H1 (cell line): ENCODE measurements around the gene UPF2. TPM values are rescaled to one million over a fixed set of nuclear protein-coding genes. Genes with fewer than 3 reads are reported as not detected.

Experiments
- CTCF ChIA-PET: fragments of 300-600 bp; sonication (Branson Sonifier 250); formaldehyde crosslinking; loops from one replicate; lab custom pipeline; 2021; ENCODE audit not compliant: partially characterized antibody; lab: Charles Lee
- POLR2A ChIA-PET: fragments of 300-600 bp; sonication (Branson Sonifier 250); formaldehyde crosslinking; loops from one replicate; lab custom pipeline; 2021; ENCODE audit warnings: inconsistent platforms; ENCODE audit not compliant: partially characterized antibody; lab: Charles Lee
- DNase-seq, 2 experiments: peaks; one replicate each; pipeline versions ENCODE4 v3.0.0 to v3.0.0-alpha.2; 2010 to 2022; ENCODE audit warnings: low spot score in 2 of 2, low read depth in 1 of 2, mixed read lengths in 1 of 2
- FAIRE-seq: peaks from 2 replicates; lab custom pipeline; 2011; peaks lifted over from hg19 to GRCh38; lab: Jason Lieb, UNC
- H2AFZ ChIP-seq: 2 replicates; pipeline ENCODE4 v1.8.1; 2012; ENCODE audit warnings: low read length, inconsistent platforms
- H2AK5ac ChIP-seq: 2 replicates; pipeline ENCODE4 v1.6.1; 2013; ENCODE audit warnings: low read depth, low read length
- H2BK120ac ChIP-seq: replicated peaks from 2 replicates; pipeline ENCODE3; 2013; ENCODE audit warnings: low read depth, low read length, inconsistent platforms
- H2BK12ac ChIP-seq: 2 replicates; pipeline ENCODE4 v1.6.1; 2013; ENCODE audit warnings: low read depth, low read length
- H2BK15ac ChIP-seq: 2 replicates; pipeline ENCODE4 v1.6.1; 2013; ENCODE audit warnings: low read length
- H2BK20ac ChIP-seq: 2 replicates; pipeline ENCODE4 v1.6.1; 2013; ENCODE audit warnings: low read length
- H2BK5ac ChIP-seq: 2 replicates; pipeline ENCODE4 v1.6.1; 2013; ENCODE audit warnings: low read depth, low read length
- H3K14ac ChIP-seq: 2 replicates; pipeline ENCODE4 v1.6.1; 2013; ENCODE audit warnings: inconsistent platforms; ENCODE audit not compliant: insufficient read length
- H3K18ac ChIP-seq: 2 replicates; pipeline ENCODE4 v1.6.1; 2013; ENCODE audit warnings: low read length; ENCODE audit errors: extremely low read depth
- H3K23ac ChIP-seq: 2 replicates; pipeline ENCODE4 v1.6.1; 2013; ENCODE audit warnings: inconsistent platforms; ENCODE audit not compliant: insufficient read length
- H3K23me2 ChIP-seq: 2 replicates; pipeline ENCODE4 v1.6.1; 2013; ENCODE audit warnings: low read depth, low read length
- H3K27ac ChIP-seq: 2 replicates; pipeline ENCODE4 v1.6.1; 2011; ENCODE audit warnings: low read depth, low read length, inconsistent platforms
- H3K27me3 ChIP-seq, 4 experiments: replicated peaks in 1 of 4; 1 replicate in 1 of 4; 2 replicates in 3 of 4; pipeline versions ENCODE4 v1.6.1 to v1.8.1; 2011 to 2013; ENCODE audit warnings: low read length in 3 of 4, mild to moderate bottlenecking in 3 of 4, inconsistent platforms in 2 of 4, mixed read lengths in 2 of 4, moderate library complexity in 1 of 4; ENCODE audit not compliant: control insufficient read depth in 3 of 4, insufficient read depth in 3 of 4; ENCODE audit errors: extremely low read depth in 1 of 4
- H3K36me3 ChIP-seq, 4 experiments: 2 replicates each; pipeline versions ENCODE4 v1.6.1 to v1.8.1; 2011 to 2013; ENCODE audit warnings: mild to moderate bottlenecking in 4 of 4, low read length in 3 of 4, moderate library complexity in 2 of 4, control low read depth in 1 of 4, inconsistent platforms in 1 of 4; ENCODE audit not compliant: insufficient read depth in 4 of 4, control insufficient read depth in 2 of 4
- H3K4ac ChIP-seq: replicated peaks from 2 replicates; pipeline ENCODE3; 2013; ENCODE audit warnings: low read length, low read depth, mixed read lengths, inconsistent platforms; ENCODE audit not compliant: insufficient read length
- H3K4me1 ChIP-seq, 4 experiments: replicated peaks in 1 of 4; 1 replicate in 1 of 4; 2 replicates in 3 of 4; pipeline versions ENCODE4 v1.6.1 to v1.8.1; 2011 to 2013; ENCODE audit warnings: low read length in 3 of 4, inconsistent platforms in 2 of 4, mixed read lengths in 1 of 4; ENCODE audit not compliant: insufficient read depth in 4 of 4, control insufficient read depth in 3 of 4
- H3K4me2 ChIP-seq, 2 experiments: 2 replicates each; pipeline versions ENCODE4 v1.6.1 to v1.8.1; 2011 to 2013; ENCODE audit warnings: low read depth in 2 of 2, low read length in 2 of 2, control low read depth in 1 of 2, inconsistent platforms in 1 of 2, mild to moderate bottlenecking in 1 of 2; ENCODE audit not compliant: insufficient read depth in 1 of 2
- H3K4me3 ChIP-seq, 4 experiments: fragments of 200-600, 300-600 bp in 1 of 4; sonication (generic), shearing (Covaris generic), sonication (Bioruptor Twin) in 1 of 4; 2 replicates each; pipeline versions ENCODE4 v1.5.1 to v1.8.1; 2011 to 2016; ENCODE audit warnings: low read length in 4 of 4, low read depth in 3 of 4, control low read depth in 2 of 4, inconsistent platforms in 2 of 4, mild to moderate bottlenecking in 2 of 4, mixed read lengths in 1 of 4, moderate library complexity in 1 of 4; ENCODE audit not compliant: insufficient read depth in 2 of 4; ENCODE audit errors: extremely low read depth in 1 of 4
- H3K56ac ChIP-seq: replicated peaks from 2 replicates; pipeline ENCODE3; 2013; ENCODE audit warnings: low read depth, mild to moderate bottlenecking, mixed read lengths, low read length, inconsistent platforms; ENCODE audit not compliant: insufficient read length
- H3K79me1 ChIP-seq: 2 replicates; pipeline ENCODE4 v1.6.1; 2013; ENCODE audit warnings: low read depth, low read length, control low read depth
- H3K79me2 ChIP-seq, 2 experiments: 2 replicates each; pipeline versions ENCODE4 v1.6.1 to v1.8.1; 2012 to 2013; ENCODE audit warnings: low read length in 2 of 2, mild to moderate bottlenecking in 2 of 2, inconsistent platforms in 1 of 2; ENCODE audit not compliant: insufficient read depth in 2 of 2, control insufficient read depth in 1 of 2
- H3K9ac ChIP-seq, 4 experiments: replicated peaks in 1 of 4; 1 replicate in 1 of 4; 2 replicates in 3 of 4; pipeline versions ENCODE4 v1.6.1 to v1.8.1; 2011 to 2013; ENCODE audit warnings: low read depth in 3 of 4, low read length in 3 of 4, control low read depth in 2 of 4, mild to moderate bottlenecking in 2 of 4, moderate library complexity in 2 of 4, inconsistent platforms in 1 of 4; ENCODE audit errors: extremely low read depth in 1 of 4
- H3K9me3 ChIP-seq, 2 experiments: 2 replicates each; pipeline versions ENCODE4 v1.6.1 to v1.8.1; 2012 to 2013; ENCODE audit warnings: mild to moderate bottlenecking in 2 of 2, moderate library complexity in 2 of 2, control low read depth in 1 of 2, inconsistent platforms in 1 of 2, low read depth in 1 of 2, low read length in 1 of 2, mixed read lengths in 1 of 2; ENCODE audit not compliant: insufficient read depth in 2 of 2
- H4K20me1 ChIP-seq, 2 experiments: replicated peaks in 1 of 2; 2 replicates each; pipeline versions ENCODE3 to v1.8.1; 2011 to 2013; ENCODE audit warnings: inconsistent platforms in 2 of 2, low read length in 2 of 2, mild to moderate bottlenecking in 1 of 2; ENCODE audit not compliant: insufficient read depth in 2 of 2, control insufficient read depth in 1 of 2
- H4K5ac ChIP-seq: 2 replicates; pipeline ENCODE4 v1.6.1; 2013; ENCODE audit warnings: low read length, low read depth, mixed read lengths, inconsistent platforms; ENCODE audit not compliant: insufficient read length
- H4K8ac ChIP-seq: 2 replicates; pipeline ENCODE4 v1.8.0; 2013; ENCODE audit warnings: mild to moderate bottlenecking, moderate library complexity, low read length, inconsistent platforms; ENCODE audit not compliant: insufficient read depth; ENCODE audit errors: extremely low read depth
- H4K91ac ChIP-seq: replicated peaks from 2 replicates; pipeline ENCODE3; 2013; ENCODE audit warnings: low read length, mixed read lengths, inconsistent platforms; ENCODE audit not compliant: insufficient read length
- ASH2L ChIP-seq: fragments of 200-600, 300-600 bp; sonication (generic); IDR thresholded peaks from one replicate; pipeline ENCODE4 v1.7.1; 2017; ENCODE audit warnings: low read length
- BRCA1 ChIP-seq: IDR thresholded peaks from 2 replicates; pipeline ENCODE4 v1.6.1; 2012; ENCODE audit warnings: low read depth, low read length, improper control_type of control experiment
- CBX8 ChIP-seq: fragments of 300-800, 300-1000 bp; sonication (generic); IDR thresholded peaks from 2 replicates; pipeline ENCODE4 v1.7.1; 2016; ENCODE audit warnings: low read depth, low read length, borderline replicate concordance
- CREB1 ChIP-seq: IDR thresholded peaks from 2 replicates; pipeline ENCODE4 v1.6.1; 2012; ENCODE audit warnings: inconsistent platforms
- EGR1 ChIP-seq: IDR thresholded peaks from 2 replicates; pipeline ENCODE4 v1.6.1; 2011; ENCODE audit warnings: low read depth, low read length, borderline replicate concordance
- GABPA ChIP-seq: IDR thresholded peaks from 2 replicates; pipeline ENCODE4 v1.6.1; 2011; ENCODE audit warnings: mild to moderate bottlenecking, low read length, moderate library complexity, borderline replicate concordance; ENCODE audit not compliant: insufficient read depth
- GTF2F1 ChIP-seq: IDR thresholded peaks from 2 replicates; pipeline ENCODE4 v1.6.1; 2012; ENCODE audit warnings: low read depth, low read length, improper control_type of control experiment, borderline replicate concordance
- HDAC6 ChIP-seq: IDR thresholded peaks from one replicate; pipeline ENCODE4 v1.7.1; 2012; ENCODE audit warnings: low read depth, mild to moderate bottlenecking, inconsistent platforms, low read length, moderate library complexity
- RAD21 ChIP-seq, 2 experiments: IDR thresholded peaks in 1 of 2; conservative IDR thresholded peaks in 1 of 2; 2 replicates each; pipeline ENCODE4 v1.6.1; 2011; ENCODE audit warnings: low read depth in 2 of 2, low read length in 2 of 2, improper control_type of control experiment in 1 of 2, inconsistent platforms in 1 of 2, mild to moderate bottlenecking in 1 of 2, moderate library complexity in 1 of 2
- SIN3A ChIP-seq, 2 experiments: IDR thresholded peaks in 1 of 2; conservative IDR thresholded peaks in 1 of 2; 2 replicates each; pipeline ENCODE4 v1.6.1; 2011 to 2012; ENCODE audit warnings: low read length in 2 of 2, improper control_type of control experiment in 1 of 2, low read depth in 1 of 2, mild to moderate bottlenecking in 1 of 2
- SRF ChIP-seq: IDR thresholded peaks from 2 replicates; pipeline ENCODE4 v1.6.1; 2011; ENCODE audit warnings: mild to moderate bottlenecking, low read depth, low read length, moderate library complexity
- WGBS, 2 experiments: shearing (Covaris generic) in 1 of 2; methylation state at CpG; one replicate each; pipeline versions ENCODE4 v1.1.6 to v1.1.7; 2013 to 2015; ENCODE audit warnings: low lambda C conversion rate in 2 of 2, mixed read lengths in 2 of 2, inconsistent platforms in 1 of 2, low coverage in 1 of 2, missing lambda C conversion rate in 1 of 2; ENCODE audit not compliant: insufficient replicate concordance in 2 of 2, insufficient coverage in 1 of 2, insufficient read length in 1 of 2; ENCODE audit errors: extremely low coverage in 1 of 2, missing lambda C conversion rate in 1 of 2; 5-methylcytosine and 5-hydroxymethylcytosine counted together
- polyA plus RNA-seq, 7 experiments: library from polyadenylated mRNA; depleted of rRNA in 3 of 7; stranded (reverse) in 5 of 7; unstranded in 2 of 7; fragments of >200 nt in 5 of 7; fragments of 200-250 nt in 2 of 7; gene quantifications; 1 replicate in 5 of 7; 2 replicates in 1 of 7; 4 replicates in 1 of 7; pipeline versions ENCODE4 v1.2.1 to v1.2.3, GENCODE V29; 2011 to 2013; ENCODE audit warnings: missing spikeins in 2 of 7, mixed read lengths in 2 of 7
- total RNA-seq: library from RNA; stranded (reverse); fragmentation: NEBNext Ultra II Directional; extraction: Animal tissue kit (Norgen Biotek cat#: 25700); gene quantifications from 2 replicates; pipeline ENCODE4 v1.2.1, GENCODE V29; 2021
- TF ChIP-seq, protein P1 (sequence below): IDR thresholded peaks from 2 replicates; pipeline ENCODE4 v1.6.1; 2012; ENCODE audit warnings: low read length, inconsistent platforms

UPF2 gene
- total and polyA plus RNA-seq, 2 of the 8 experiments (the other 6 are each of a cell fraction or from before 2014, with no cell fraction given), result 6.2 to 32.8 TPM

DNA sequence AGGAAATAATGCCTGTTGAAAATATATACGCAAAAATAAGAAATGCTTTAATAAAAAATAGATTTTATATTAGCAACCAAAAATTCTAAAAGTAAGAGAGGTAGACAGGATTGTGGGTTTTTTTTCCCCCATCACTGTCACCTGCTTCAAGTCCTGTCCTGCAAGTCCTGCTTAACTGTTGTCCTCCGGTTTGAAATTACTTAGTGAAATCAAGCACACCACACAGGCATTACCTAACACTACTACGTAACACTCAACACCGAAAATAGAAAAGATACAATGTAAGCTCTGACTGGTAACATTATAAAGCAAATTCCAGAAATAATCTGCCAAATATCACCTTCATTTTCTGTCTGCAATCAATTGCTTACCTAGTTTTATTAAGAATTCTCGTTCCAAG, 90.9 kb downstream of the UPF2 start:
- FAIRE-seq (no peak), DNase-seq (no peak)
- no peak overlapping the region for H2BK5ac ChIP-seq
- H3K9ac ChIP-seq, result no peak overlapping the region
- no peak overlapping the region for H3K27ac ChIP-seq
- no peak overlapping the region for H4K91ac ChIP-seq
- H4K8ac ChIP-seq, result no peak overlapping the region
- no peak overlapping the region for H3K4ac ChIP-seq
- no peak overlapping the region for H2BK120ac ChIP-seq
- no peak overlapping the region for H2AK5ac ChIP-seq
- no peak overlapping the region for H2AFZ ChIP-seq
- no peak overlapping the region for H3K4me2 ChIP-seq
- ChIA-PET CTCF (interaction anchor here (0.6 to 1.4 kb wide), 5 partner anchors 10 to 245 kb away, joined by 3 to 5 read pairs (median 3); no protein-coding TSS in a partner anchor), POLR2A (no interaction called here)
- no peak overlapping the region for H2BK15ac ChIP-seq
- H2BK12ac ChIP-seq, result no peak overlapping the region
- H4K5ac ChIP-seq, result no peak overlapping the region
- no peaks in the 10 kb centered on the region for H3K9me3 ChIP-seq
- H2BK20ac ChIP-seq, result no peak overlapping the region
- no peaks in the 10 kb centered on the region for H3K79me2 ChIP-seq
- H3K23me2 ChIP-seq, result no peaks in the 10 kb centered on the region
- no peaks in the 10 kb centered on the region for H4K20me1 ChIP-seq
- no peak overlapping the region for H3K23ac ChIP-seq
- no peaks in the 10 kb centered on the region for H3K79me1 ChIP-seq
- no peak overlapping the region for H3K14ac ChIP-seq
- no peak overlapping the region for H3K18ac ChIP-seq
- 94% methylated on average over 5 of the region's 5 CpGs; no CpG with 5 or more reads in 1 of the 2 experiments for WGBS, 2 experiments
- H3K4me3 ChIP-seq, result no peak overlapping the region
- H3K36me3 ChIP-seq, result peaks cover 3 to 61% (median 15%) of the 10 kb centered on the region in 4 experiments; a peak in 7 of 8 replicates
- H3K4me1 ChIP-seq, result no peaks in the 10 kb centered on the region
- H3K56ac ChIP-seq, result no peak overlapping the region
- no peaks in the 10 kb centered on the region for H3K27me3 ChIP-seq
- TF ChIP-seq ASH2L (no peak), CBX8 (no peak), CREB1 (no peak), EGR1 (no peak), GTF2F1 (no peak), SIN3A (conservative IDR thresholded peaks at IDR 0.05 in 1 of 2, IDR thresholded peaks at IDR 0.05 in 1 of 2; ENCODE audit: low read depth in 1 of 2, low read length in 2 of 2) (no peak), HDAC6 (no peak), GABPA (no peak), RAD21 (IDR thresholded peaks at IDR 0.05 in 1 of 2, conservative IDR thresholded peaks at IDR 0.05 in 1 of 2; ENCODE audit: low read depth in 2 of 2, low read length in 2 of 2) (no peak), BRCA1 (no peak), SRF (no peak)
- TF ChIP-seq, protein P1, sequence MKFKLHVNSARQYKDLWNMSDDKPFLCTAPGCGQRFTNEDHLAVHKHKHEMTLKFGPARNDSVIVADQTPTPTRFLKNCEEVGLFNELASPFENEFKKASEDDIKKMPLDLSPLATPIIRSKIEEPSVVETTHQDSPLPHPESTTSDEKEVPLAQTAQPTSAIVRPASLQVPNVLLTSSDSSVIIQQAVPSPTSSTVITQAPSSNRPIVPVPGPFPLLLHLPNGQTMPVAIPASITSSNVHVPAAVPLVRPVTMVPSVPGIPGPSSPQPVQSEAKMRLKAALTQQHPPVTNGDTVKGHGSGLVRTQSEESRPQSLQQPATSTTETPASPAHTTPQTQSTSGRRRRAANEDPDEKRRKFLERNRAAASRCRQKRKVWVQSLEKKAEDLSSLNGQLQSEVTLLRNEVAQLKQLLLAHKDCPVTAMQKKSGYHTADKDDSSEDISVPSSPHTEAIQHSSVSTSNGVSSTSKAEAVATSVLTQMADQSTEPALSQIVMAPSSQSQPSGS, result no peak
